Measurements from ENCODE around the gene EVL. TPM values are rescaled to one million over a fixed set of nuclear protein-coding genes. Genes with fewer than 3 reads are reported as not detected.
A peak's percentile ranks its signal among the peaks of the same experiment; 100 is the strongest.

EVL gene
- total RNA-seq, 2 experiments from 2014 or later = 206 to 298 TPM

DNA sequence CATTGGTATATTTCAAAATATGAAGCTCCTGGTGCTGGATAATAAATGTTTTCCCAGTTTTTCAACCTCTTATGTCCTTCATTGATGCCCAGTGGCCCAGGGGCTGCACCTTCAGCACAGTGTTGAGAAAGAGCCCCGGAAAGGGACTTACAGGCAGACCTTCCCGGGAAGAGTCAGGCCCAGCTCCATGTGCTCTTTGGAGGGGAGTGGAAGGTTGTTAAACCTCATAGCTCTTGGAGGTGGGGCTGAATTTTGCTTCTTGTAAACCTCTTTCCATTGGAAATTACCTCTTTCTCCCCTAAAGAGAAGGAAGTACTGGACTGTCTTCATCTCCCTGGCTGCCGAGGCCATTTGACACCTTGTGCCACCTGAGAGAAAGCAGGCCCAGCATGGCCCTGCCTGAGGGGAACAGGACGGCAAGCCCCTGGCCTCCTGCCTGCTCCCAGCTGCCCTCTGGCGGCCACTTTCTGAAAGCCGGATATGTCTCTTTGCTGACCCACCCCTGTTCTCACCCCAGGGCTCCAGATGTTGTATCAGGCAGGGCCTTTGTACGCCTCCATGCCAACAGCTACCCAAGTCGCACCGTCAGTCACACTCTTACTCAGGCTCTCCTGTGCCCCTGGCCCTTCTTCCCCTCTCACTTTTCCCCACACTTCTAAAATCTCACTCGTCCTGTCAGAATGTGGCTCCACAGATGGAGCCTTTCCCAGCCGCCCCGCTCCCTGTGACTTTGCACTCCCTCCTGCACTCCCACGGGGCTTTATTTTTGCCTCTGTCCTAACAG lies 43.0 kb downstream of the EVL start:
- H3K4me3 ChIP-seq (ENCODE audit: low read depth, low read length, poor library complexity, severe bottlenecking) = no peak overlapping the region
- no peaks in the 10 kb centered on the region for H4K20me1 ChIP-seq (ENCODE audit: insufficient read depth, low read length)
- ChIA-PET POLR2A (interaction anchor here (0.7 to 2.0 kb wide), 3 partner anchors 18 to 43 kb away, joined by 3 to 5 read pairs (median 4); partner anchors contain the start of gene EVL), CTCF (ENCODE audit: unreplicated experiment) (interaction anchor here (0.6 to 0.7 kb wide), 3 partner anchors 10 to 224 kb away, joined by 3 to 4 read pairs (median 3); no protein-coding TSS in a partner anchor)
- H3K9me2 ChIP-seq (ENCODE audit: insufficient read depth, low read length) = no peaks in the 10 kb centered on the region
- no TSS peak for BruUV-seq (replicated peaks)
- peaks cover 79% of the 10 kb centered on the region for H3K36me3 ChIP-seq (ENCODE audit: insufficient read depth, low read length)
- DNase-seq (ENCODE audit: low spot score) = peak; percentile 73
- no peak overlapping the region for H3K4me2 ChIP-seq (ENCODE audit: low read length)
- no peak for TF ChIP-seq EZH2phosphoT487 (IDR thresholded peaks at IDR 0.05; ENCODE audit: borderline replicate concordance, low read depth, low read length)
- TF ChIP-seq, protein P1, sequence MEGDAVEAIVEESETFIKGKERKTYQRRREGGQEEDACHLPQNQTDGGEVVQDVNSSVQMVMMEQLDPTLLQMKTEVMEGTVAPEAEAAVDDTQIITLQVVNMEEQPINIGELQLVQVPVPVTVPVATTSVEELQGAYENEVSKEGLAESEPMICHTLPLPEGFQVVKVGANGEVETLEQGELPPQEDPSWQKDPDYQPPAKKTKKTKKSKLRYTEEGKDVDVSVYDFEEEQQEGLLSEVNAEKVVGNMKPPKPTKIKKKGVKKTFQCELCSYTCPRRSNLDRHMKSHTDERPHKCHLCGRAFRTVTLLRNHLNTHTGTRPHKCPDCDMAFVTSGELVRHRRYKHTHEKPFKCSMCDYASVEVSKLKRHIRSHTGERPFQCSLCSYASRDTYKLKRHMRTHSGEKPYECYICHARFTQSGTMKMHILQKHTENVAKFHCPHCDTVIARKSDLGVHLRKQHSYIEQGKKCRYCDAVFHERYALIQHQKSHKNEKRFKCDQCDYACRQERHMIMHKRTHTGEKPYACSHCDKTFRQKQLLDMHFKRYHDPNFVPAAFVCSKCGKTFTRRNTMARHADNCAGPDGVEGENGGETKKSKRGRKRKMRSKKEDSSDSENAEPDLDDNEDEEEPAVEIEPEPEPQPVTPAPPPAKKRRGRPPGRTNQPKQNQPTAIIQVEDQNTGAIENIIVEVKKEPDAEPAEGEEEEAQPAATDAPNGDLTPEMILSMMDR (conservative IDR thresholded peaks at IDR 0.05; ENCODE audit: low read length) = peak; percentile 89
- H3K27ac ChIP-seq (ENCODE audit: low read depth, low read length, poor library complexity, severe bottlenecking) = no peak overlapping the region
- H3K9me3 ChIP-seq (ENCODE audit: low read length) = no peaks in the 10 kb centered on the region
- intact Hi-C loops (cut with micrococcal nuclease; ENCODE audit: unreplicated experiment) = loop anchor here (1.0 to 2.0 kb wide), 4 partner anchors 43 to 126 kb away; partner anchors contain the start of gene EVL
- H2AFZ ChIP-seq (ENCODE audit: low read length) = no peak overlapping the region
- H3K4me1 ChIP-seq (ENCODE audit: insufficient read depth, low read length, poor library complexity, severe bottlenecking) = peaks cover 8% of the 10 kb centered on the region
- no peaks in the 10 kb centered on the region for H3K79me2 ChIP-seq (ENCODE audit: insufficient read depth, low read depth, low read length)

DNA sequence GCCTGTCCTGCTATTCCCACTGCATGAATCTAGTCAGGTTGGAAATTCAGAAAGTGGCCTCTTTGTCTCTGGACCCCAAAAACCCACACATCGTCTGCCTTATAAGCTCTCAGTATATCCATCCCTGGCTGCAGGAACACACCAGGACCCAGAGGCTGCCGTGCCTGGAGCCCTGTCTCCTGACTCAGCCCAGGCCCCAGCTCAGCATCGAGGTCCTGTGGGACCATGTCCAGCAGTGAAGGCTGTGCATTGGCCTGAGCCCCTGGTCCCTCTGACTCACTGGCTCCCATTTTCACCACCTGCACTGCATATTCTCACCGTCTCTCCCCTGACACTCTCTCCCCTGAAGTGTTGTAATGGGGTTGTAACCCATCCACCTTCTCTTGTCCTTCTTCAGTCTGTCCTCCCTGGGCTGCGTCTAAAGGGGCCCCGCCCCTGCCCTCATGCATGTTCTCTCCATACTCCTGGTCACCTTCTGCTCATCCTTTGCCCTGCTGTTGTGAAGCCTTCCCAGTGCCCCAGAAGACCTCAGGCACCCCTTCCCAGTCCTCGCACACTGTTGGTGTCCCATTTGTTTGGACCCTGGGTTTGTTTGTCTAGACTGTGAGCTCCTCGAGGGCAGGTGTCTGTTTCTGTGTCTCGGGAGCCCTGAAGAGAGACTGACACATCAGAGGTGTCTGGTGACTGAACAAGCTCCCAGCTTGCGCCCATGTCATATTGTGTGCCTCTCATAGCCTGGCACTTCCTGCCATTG lies 43.8 kb downstream of the EVL start:
- intact Hi-C loops (cut with micrococcal nuclease; ENCODE audit: unreplicated experiment) = loop anchor here (1.0 to 2.0 kb wide), 4 partner anchors 44 to 127 kb away; partner anchors contain the start of gene EVL

More for the DNA sequence above, 43.8 kb downstream of the EVL start:
- no peak overlapping the region for H3K27ac ChIP-seq (ENCODE audit: low read depth, low read length, poor library complexity, severe bottlenecking)
- H3K36me3 ChIP-seq (ENCODE audit: insufficient read depth, low read length) = peaks cover 71% of the 10 kb centered on the region
- no peaks in the 10 kb centered on the region for H3K79me2 ChIP-seq (ENCODE audit: insufficient read depth, low read depth, low read length)
- H2AFZ ChIP-seq (ENCODE audit: low read length) = no peak overlapping the region
- H3K9me3 ChIP-seq (ENCODE audit: low read length) = no peaks in the 10 kb centered on the region
- no peak overlapping the region for H3K4me3 ChIP-seq (ENCODE audit: low read depth, low read length, poor library complexity, severe bottlenecking)
- ChIA-PET CTCF (ENCODE audit: unreplicated experiment) (no interaction called here), POLR2A (interaction anchor here (2.0 kb wide), 1 partner anchor 42 kb away, joined by 5 read pairs; no protein-coding TSS in a partner anchor)
- no peaks in the 10 kb centered on the region for H4K20me1 ChIP-seq (ENCODE audit: insufficient read depth, low read length)
- DNase-seq (ENCODE audit: low spot score) = no peak
- BruUV-seq (replicated peaks) = no TSS peak
- TF ChIP-seq, protein P1 (conservative IDR thresholded peaks at IDR 0.05; ENCODE audit: low read length) = no peak
- TF ChIP-seq EZH2phosphoT487 (IDR thresholded peaks at IDR 0.05; ENCODE audit: borderline replicate concordance, low read depth, low read length) = no peak
- no peak overlapping the region for H3K4me2 ChIP-seq (ENCODE audit: low read length)
- H3K4me1 ChIP-seq (ENCODE audit: insufficient read depth, low read length, poor library complexity, severe bottlenecking) = no peaks in the 10 kb centered on the region
- no peaks in the 10 kb centered on the region for H3K9me2 ChIP-seq (ENCODE audit: insufficient read depth, low read length)
